B cell (primary cell): ENCODE results near the gene AHRR. TPM values are rescaled to one million over a fixed set of nuclear protein-coding genes. Genes with fewer than 3 reads are reported as not detected.

Experiments
- ATAC-seq: fragments of 200-7000 bp; cut with Tn5 transposase; one replicate; pipeline ENCODE4 v1.10.0; 2021; ENCODE audit warnings: low read depth, mild to moderate bottlenecking, moderate number of reproducible peaks, moderate library complexity
- CTCF ChIA-PET: fragments of 350-600 bp; sonication (Branson Sonifier 250); formaldehyde crosslinking; loops from one replicate; lab custom pipeline; 2021; ENCODE audit warnings: antibody characterized with exemption, inconsistent platforms; lab: Charles Lee
- POLR2A ChIA-PET: fragments of 350-600 bp; sonication (Branson Sonifier 250); formaldehyde crosslinking; loops from one replicate; lab custom pipeline; 2021; ENCODE audit warnings: antibody characterized with exemption; lab: Charles Lee
- DNase-seq: peaks from one replicate; pipeline ENCODE4 v3.0.0; 2013
- H2AFZ ChIP-seq: 2 replicates; pipeline ENCODE4 v1.6.1; 2012; ENCODE audit warnings: mild to moderate bottlenecking, low read depth, low read length; ENCODE audit not compliant: insufficient read depth, poor library complexity, severe bottlenecking
- H3K27ac ChIP-seq, 2 donors: 1 replicate in 1 of 2; 2 replicates in 1 of 2; pipeline ENCODE4 v1.5.1; 2012 to 2013; ENCODE audit warnings: low read length in 2 of 2, mild to moderate bottlenecking in 2 of 2, moderate library complexity in 1 of 2
- H3K27me3 ChIP-seq, 4 experiments: fragments of 200-600 bp in 1 of 4; sonication (generic) in 1 of 4; replicated peaks in 1 of 4; 1 replicate in 2 of 4; 2 replicates in 2 of 4; pipeline versions ENCODE4 v1.6.1 to v1.7.0; 2013 to 2016; ENCODE audit warnings: low read length in 3 of 4, mild to moderate bottlenecking in 2 of 4, mixed read lengths in 1 of 4, moderate library complexity in 1 of 4; ENCODE audit not compliant: insufficient read depth in 4 of 4, control insufficient read depth in 3 of 4; ENCODE audit errors: control extremely low read depth in 1 of 4
- H3K36me3 ChIP-seq, 2 experiments: replicated peaks in 1 of 2; 1 replicate in 1 of 2; 2 replicates in 1 of 2; pipeline versions ENCODE4 v1.6.1 to v1.7.1; 2013; ENCODE audit warnings: low read length in 1 of 2; ENCODE audit not compliant: insufficient read depth in 2 of 2, control insufficient read depth in 1 of 2; ENCODE audit errors: control extremely low read depth in 1 of 2, extremely low read depth in 1 of 2
- H3K4me1 ChIP-seq, 2 donors: fragments of 200-600 bp in 1 of 2; sonication (generic) in 1 of 2; 1 replicate in 1 of 2; 2 replicates in 1 of 2; pipeline versions ENCODE4 v1.5.1 to v1.6.1; 2013 to 2017; ENCODE audit warnings: low read length in 2 of 2; ENCODE audit not compliant: control insufficient read depth in 2 of 2, insufficient read depth in 2 of 2
- H3K4me2 ChIP-seq: replicated peaks from 2 replicates; pipeline ENCODE3; 2012; ENCODE audit warnings: mild to moderate bottlenecking, low read depth, low read length; ENCODE audit not compliant: poor library complexity, severe bottlenecking
- H3K4me3 ChIP-seq, 5 experiments: fragments of 200-600 bp in 1 of 5; sonication (generic) in 1 of 5; 1 replicate in 3 of 5; 2 replicates in 2 of 5; pipeline versions ENCODE4 v1.5.1 to v1.7.0; 2011 to 2016; ENCODE audit warnings: low read length in 4 of 5, mild to moderate bottlenecking in 4 of 5, low read depth in 2 of 5, control low read depth in 1 of 5, moderate library complexity in 1 of 5; ENCODE audit not compliant: insufficient read depth in 1 of 5; ENCODE audit errors: control extremely low read depth in 1 of 5, extremely low read depth in 1 of 5
- H3K79me2 ChIP-seq: fragments of 200-600 bp; sonication (generic); one replicate; pipeline ENCODE4 v1.6.0; 2016; ENCODE audit warnings: low read length; ENCODE audit not compliant: control insufficient read depth, insufficient read depth
- H3K9ac ChIP-seq: fragments of 200-600 bp; sonication (generic); 2 replicates; pipeline ENCODE4 v1.6.1; 2017; ENCODE audit warnings: mild to moderate bottlenecking, low read length, moderate library complexity
- H3K9me3 ChIP-seq, 3 donors: one replicate each; pipeline versions ENCODE4 v1.6.1 to v1.7.1; 2013; ENCODE audit warnings: low read length in 2 of 3; ENCODE audit not compliant: control insufficient read depth in 2 of 3, insufficient read depth in 1 of 3; ENCODE audit errors: control extremely low read depth in 1 of 3
- H4K20me1 ChIP-seq: 2 replicates; pipeline ENCODE4 v1.6.0; 2012; ENCODE audit warnings: mild to moderate bottlenecking, low read length; ENCODE audit not compliant: insufficient read depth, control insufficient read depth, poor library complexity, severe bottlenecking
- H3K27ac Mint-ChIP-seq: one replicate; pipeline ENCODE4 v1.8.0; 2021; ENCODE audit warnings: mixed read lengths
- H3K27me3 Mint-ChIP-seq: one replicate; pipeline ENCODE4 v1.8.0; 2021; ENCODE audit warnings: mixed read lengths
- H3K4me1 Mint-ChIP-seq: one replicate; pipeline ENCODE4 v1.8.0; 2021; ENCODE audit warnings: mixed read lengths
- H3K4me3 Mint-ChIP-seq: one replicate; pipeline ENCODE4 v1.8.0; 2021; ENCODE audit warnings: mixed read lengths
- H3K9me3 Mint-ChIP-seq: one replicate; pipeline ENCODE4 v1.8.0; 2022; ENCODE audit warnings: mixed read lengths; ENCODE audit not compliant: insufficient read depth
- EZH2 ChIP-seq: IDR thresholded peaks from 2 replicates; pipeline ENCODE4 v1.6.1; 2012; ENCODE audit warnings: borderline replicate concordance, low read depth, mild to moderate bottlenecking, moderate library complexity, low read length; ENCODE audit not compliant: insufficient read depth, poor library complexity, severe bottlenecking
- WGBS: methylation state at CpG from one replicate; pipeline ENCODE4 v1.1.5; 2013; ENCODE audit warnings: missing lambda C conversion rate; ENCODE audit not compliant: insufficient coverage; 5-methylcytosine and 5-hydroxymethylcytosine counted together
- intact Hi-C: fragments of 100-400 bp; cut with micrococcal nuclease; formaldehyde crosslinking; loops from one replicate; pipeline ENCODE4 v1.10.0; 2022
- polyA plus RNA-seq: library from polyadenylated mRNA; depleted of rRNA; stranded (reverse); fragments of >200 nt; gene quantifications from 2 replicates; pipeline ENCODE4 v1.2.3, GENCODE V29; 2012
- total RNA-seq, 2 donors: library from RNA; stranded (reverse); fragments of 120-200 nt in 1 of 2; gene quantifications; 1 replicate in 1 of 2; 2 replicates in 1 of 2; pipeline versions ENCODE4 v1.2.3 to v1.2.4, GENCODE V29; 2013 to 2022
- TF ChIP-seq, protein P1 (sequence below): fragments of 200-600 bp; IDR thresholded peaks from one replicate; pipeline ENCODE4 v1.8.0; 2022; ENCODE audit warnings: antibody characterized with exemption, mild to moderate bottlenecking

AHRR gene
- total and polyA plus RNA-seq, 2 donors (not counting 1 experiment from before 2014, with no cell fraction given): 0.13 to 1.7 TPM

DNA sequence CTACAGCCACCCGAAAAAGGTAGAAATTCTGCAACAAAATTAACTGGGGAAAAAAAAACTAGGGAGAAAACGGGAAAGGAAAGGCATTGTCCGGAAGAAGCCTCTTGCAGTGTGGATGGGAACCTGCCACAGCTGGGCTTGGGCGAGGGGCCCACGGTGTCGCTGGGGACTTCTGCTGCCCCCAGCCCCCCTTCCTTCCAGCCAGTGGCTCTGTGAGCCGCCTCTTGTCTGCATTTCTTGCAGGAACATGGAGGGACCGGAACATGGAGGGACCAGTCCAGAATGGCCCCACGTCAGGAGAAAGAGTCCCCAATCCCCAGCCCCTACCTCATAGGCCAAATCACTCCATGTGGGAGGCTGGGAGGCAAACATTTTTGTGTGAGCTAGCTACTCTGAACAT lies 84.5 kb downstream of the AHRR start:
- no peak overlapping the region for H2AFZ ChIP-seq
- CTCF ChIA-PET: no interaction called here
- no peak for ATAC-seq
- Mint-ChIP-seq H3K27me3 (peaks cover 40% of the 10 kb centered on the region), H3K9me3 (no peaks in the 10 kb centered on the region), H3K4me3 (no peak overlapping the region), H3K27ac (peak overlapping the region; percentile 43), H3K4me1 (peaks cover 29% of the 10 kb centered on the region)
- H3K4me3 ChIP-seq: no peak overlapping the region
- no peak overlapping the region for H3K9ac ChIP-seq
- 89% methylated on average over 7 of the region's 9 CpGs for WGBS
- POLR2A ChIA-PET: no interaction called here
- H3K9me3 ChIP-seq: peaks cover 0 to 6% (median 0%) of the 10 kb centered on the region in 3 donors
- intact Hi-C loops: no loop called here
- H3K27ac ChIP-seq: no peak overlapping the region
- H4K20me1 ChIP-seq: no peaks in the 10 kb centered on the region
- peaks cover 17% of the 10 kb centered on the region in 2 donors for H3K4me1 ChIP-seq
- no peak for DNase-seq
- no peaks in the 10 kb centered on the region for H3K79me2 ChIP-seq
- H3K36me3 ChIP-seq: no peaks in the 10 kb centered on the region
- no peak overlapping the region for H3K4me2 ChIP-seq
- H3K27me3 ChIP-seq: peaks cover 0 to 7% (median 0%) of the 10 kb centered on the region in 4 experiments
- no peak for TF ChIP-seq EZH2
- TF ChIP-seq, protein P1, sequence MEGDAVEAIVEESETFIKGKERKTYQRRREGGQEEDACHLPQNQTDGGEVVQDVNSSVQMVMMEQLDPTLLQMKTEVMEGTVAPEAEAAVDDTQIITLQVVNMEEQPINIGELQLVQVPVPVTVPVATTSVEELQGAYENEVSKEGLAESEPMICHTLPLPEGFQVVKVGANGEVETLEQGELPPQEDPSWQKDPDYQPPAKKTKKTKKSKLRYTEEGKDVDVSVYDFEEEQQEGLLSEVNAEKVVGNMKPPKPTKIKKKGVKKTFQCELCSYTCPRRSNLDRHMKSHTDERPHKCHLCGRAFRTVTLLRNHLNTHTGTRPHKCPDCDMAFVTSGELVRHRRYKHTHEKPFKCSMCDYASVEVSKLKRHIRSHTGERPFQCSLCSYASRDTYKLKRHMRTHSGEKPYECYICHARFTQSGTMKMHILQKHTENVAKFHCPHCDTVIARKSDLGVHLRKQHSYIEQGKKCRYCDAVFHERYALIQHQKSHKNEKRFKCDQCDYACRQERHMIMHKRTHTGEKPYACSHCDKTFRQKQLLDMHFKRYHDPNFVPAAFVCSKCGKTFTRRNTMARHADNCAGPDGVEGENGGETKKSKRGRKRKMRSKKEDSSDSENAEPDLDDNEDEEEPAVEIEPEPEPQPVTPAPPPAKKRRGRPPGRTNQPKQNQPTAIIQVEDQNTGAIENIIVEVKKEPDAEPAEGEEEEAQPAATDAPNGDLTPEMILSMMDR: no peak

DNA sequence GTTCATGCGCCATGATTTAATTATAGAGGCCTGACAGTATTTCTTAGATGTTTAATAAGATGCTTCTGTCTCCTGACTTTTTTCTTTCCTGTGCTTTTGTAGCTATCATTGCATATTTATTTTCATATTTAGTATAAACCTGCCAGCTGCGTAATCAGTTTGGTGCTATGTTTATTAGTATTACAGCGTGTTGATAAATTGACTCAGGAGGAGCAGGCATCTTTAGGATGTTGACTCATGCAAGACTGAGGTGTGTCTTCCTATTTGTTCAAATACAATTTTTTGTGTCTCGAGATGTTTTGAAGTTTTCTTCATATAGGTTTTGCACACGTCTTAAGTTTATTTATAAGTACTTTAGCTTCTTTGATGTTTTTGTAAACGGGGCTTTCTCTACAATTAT lies 85.5 kb downstream of the AHRR start:
- Histone ChIP-seq H3K4me1 (peaks cover 17% of the 10 kb centered on the region in 2 donors), H4K20me1 (no peaks in the 10 kb centered on the region), H2AFZ (no peak overlapping the region), H3K4me2 (no peak overlapping the region), H3K27me3 (peaks cover 0 to 10% (median 0%) of the 10 kb centered on the region in 4 experiments), H3K4me3 (no peak overlapping the region), H3K27ac (no peak overlapping the region), H3K79me2 (no peaks in the 10 kb centered on the region), H3K36me3 (no peaks in the 10 kb centered on the region), H3K9ac (no peak overlapping the region), H3K9me3 (peaks cover 0 to 5% (median 0%) of the 10 kb centered on the region in 3 donors)
- TF ChIP-seq EZH2: no peak
- TF ChIP-seq, protein P1: no peak
- Mint-ChIP-seq H3K9me3 (no peaks in the 10 kb centered on the region), H3K27me3 (peaks cover 43% of the 10 kb centered on the region), H3K4me1 (peaks cover 20% of the 10 kb centered on the region), H3K4me3 (no peak overlapping the region), H3K27ac (no peak overlapping the region)
- ChIA-PET POLR2A (no interaction called here), CTCF (interaction anchor here (1.0 kb wide), 1 partner anchor 13 kb away, joined by 3 read pairs; no protein-coding TSS in a partner anchor)
- no CpG with 5 or more reads among the region's 6 CpGs for WGBS
- intact Hi-C loops: no loop called here
- ATAC-seq (no peak), DNase-seq (no peak)
